ENCODE results near the gene PRND. TPM values are rescaled to one million over a fixed set of nuclear protein-coding genes. Genes with fewer than 3 reads are reported as not detected.

PRND gene
- total RNA-seq, 1 donor from 2014 or later: not detected

DNA sequence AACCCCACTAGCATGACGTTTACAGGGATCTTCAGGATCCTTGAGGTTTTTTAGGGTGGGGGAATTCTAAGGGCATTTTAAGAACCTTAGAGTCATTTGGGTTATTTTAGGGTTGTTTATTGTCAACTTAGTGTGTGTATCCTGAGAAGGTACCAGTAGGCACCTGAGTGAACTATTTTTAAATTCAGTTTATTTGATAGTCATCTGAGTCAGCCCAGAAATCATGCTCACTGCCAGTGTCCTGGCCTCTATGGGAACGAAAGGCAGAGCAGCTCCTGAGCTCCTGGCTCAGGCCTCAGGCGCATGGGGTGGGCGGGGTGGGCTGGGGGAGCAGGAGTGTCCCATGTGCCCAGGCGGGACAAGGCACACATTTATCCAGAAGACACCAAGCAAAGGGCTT, 52.0 kb downstream of the PRND start:
- Mint-ChIP-seq H3K4me1 (no peaks in the 10 kb centered on the region), H3K27me3 (ENCODE audit: low read depth) (no peaks in the 10 kb centered on the region), H3K4me3 (no peak overlapping the region), H3K36me3 (no peaks in the 10 kb centered on the region), H3K9me3 (peaks cover 36% of the 10 kb centered on the region), H3K27ac (no peak overlapping the region)
- TF ChIP-seq, protein P1, sequence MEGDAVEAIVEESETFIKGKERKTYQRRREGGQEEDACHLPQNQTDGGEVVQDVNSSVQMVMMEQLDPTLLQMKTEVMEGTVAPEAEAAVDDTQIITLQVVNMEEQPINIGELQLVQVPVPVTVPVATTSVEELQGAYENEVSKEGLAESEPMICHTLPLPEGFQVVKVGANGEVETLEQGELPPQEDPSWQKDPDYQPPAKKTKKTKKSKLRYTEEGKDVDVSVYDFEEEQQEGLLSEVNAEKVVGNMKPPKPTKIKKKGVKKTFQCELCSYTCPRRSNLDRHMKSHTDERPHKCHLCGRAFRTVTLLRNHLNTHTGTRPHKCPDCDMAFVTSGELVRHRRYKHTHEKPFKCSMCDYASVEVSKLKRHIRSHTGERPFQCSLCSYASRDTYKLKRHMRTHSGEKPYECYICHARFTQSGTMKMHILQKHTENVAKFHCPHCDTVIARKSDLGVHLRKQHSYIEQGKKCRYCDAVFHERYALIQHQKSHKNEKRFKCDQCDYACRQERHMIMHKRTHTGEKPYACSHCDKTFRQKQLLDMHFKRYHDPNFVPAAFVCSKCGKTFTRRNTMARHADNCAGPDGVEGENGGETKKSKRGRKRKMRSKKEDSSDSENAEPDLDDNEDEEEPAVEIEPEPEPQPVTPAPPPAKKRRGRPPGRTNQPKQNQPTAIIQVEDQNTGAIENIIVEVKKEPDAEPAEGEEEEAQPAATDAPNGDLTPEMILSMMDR (IDR thresholded peaks at IDR 0.05; ENCODE audit: unreplicated experiment): no peak
- no peak for DNase-seq (ENCODE audit: low spot score in 2 of 2, unreplicated experiment in 2 of 2)

DNA sequence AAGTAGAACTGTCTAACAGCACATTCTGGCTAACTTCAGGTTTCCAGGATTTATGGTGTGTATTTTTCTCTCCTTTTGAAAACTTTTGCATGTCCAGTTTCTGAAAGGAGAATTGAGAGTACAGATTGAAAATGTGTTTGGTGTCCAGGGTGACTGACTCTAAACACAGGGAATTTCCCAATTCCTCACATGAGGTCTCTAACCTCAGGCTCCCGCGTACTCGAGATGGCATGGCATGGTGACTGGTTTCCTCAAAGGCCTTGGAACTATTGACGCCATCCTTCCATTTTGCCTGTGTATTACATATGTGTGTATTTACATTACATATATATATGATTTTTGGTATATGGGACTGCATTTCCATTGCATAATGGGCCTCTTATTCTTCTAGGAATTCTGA, 52.5 kb downstream of the PRND start:
- Mint-ChIP-seq H3K4me3 (no peak overlapping the region), H3K36me3 (no peaks in the 10 kb centered on the region), H3K9me3 (peaks cover 34% of the 10 kb centered on the region), H3K27me3 (ENCODE audit: low read depth) (no peaks in the 10 kb centered on the region), H3K27ac (no peak overlapping the region), H3K4me1 (no peaks in the 10 kb centered on the region)
- no peak for DNase-seq (ENCODE audit: low spot score in 2 of 2, unreplicated experiment in 2 of 2)
- TF ChIP-seq, protein P1 (IDR thresholded peaks at IDR 0.05; ENCODE audit: unreplicated experiment): no peak

DNA sequence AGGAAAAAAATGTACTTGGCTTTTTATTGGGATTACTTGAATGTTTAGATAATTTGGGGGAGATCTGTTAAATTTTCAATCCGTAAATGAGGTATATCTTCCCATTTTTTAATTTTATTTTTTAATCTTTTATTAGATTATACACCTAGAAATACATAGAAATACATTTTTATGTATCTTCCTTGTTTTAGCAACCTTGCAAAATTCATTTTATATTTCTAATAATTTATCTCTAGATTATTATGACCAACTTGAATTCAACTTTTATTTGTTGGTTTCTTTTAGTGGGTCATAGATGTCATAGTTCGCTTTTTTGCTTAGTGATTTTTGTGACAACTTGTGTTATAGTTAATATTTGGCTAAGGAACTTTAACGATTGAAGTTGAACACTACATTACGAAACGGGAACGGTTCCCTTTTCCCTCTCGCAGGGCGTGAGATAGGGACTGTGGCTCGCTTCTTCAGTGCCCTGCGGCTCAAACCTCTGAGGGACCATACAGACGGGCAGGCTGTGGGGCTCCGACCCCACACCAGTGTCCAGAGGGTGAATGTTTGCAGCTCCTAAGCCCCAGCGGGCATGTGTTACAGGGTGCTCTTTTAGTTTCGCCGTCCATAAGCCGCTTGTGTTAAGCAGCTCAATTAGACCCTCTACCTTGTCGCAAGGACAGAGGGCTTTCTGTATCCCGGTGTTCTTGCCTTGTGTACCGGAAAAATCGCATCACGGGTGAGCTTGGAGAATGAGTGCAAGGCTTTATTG, 53.8 kb downstream of the PRND start:
- Mint-ChIP-seq H3K4me1 (no peaks in the 10 kb centered on the region), H3K4me3 (no peak overlapping the region), H3K9me3 (peaks cover 22% of the 10 kb centered on the region), H3K27me3 (ENCODE audit: low read depth) (no peaks in the 10 kb centered on the region), H3K36me3 (no peaks in the 10 kb centered on the region), H3K27ac (no peak overlapping the region)
- TF ChIP-seq, protein P1 (IDR thresholded peaks at IDR 0.05; ENCODE audit: unreplicated experiment): no peak
- DNase-seq (ENCODE audit: low spot score in 2 of 2, unreplicated experiment in 2 of 2): no peak

DNA sequence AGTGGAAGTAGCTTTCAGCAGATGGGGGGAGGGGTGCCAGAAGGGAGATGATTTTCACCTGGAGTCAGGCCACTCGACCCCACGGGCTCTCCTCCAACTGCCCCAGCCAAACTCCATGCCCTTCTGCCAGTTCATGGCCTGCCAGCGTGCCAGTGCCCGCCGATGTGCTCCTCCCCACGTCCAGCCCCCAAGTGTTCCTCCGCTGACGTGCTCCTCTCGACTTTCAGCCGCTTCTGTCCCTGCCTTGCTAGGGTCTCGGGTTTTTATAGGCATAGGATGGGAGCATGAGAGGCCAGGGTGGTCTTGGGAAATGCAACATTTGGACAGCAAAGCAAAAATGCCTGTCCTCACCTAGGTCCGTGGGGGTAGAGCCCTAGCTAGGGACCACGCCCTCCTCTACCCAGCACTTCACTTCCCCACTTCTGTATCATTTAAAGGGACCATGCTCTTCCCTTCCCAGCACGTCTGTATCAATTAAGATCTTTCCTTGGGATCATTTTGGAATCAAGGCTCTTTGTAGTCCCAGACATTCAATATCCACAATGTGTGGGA, 54.4 kb downstream of the PRND start:
- no peak overlapping the region for H3K4me3 Mint-ChIP-seq
- no peak overlapping the region for H3K27ac Mint-ChIP-seq
- no peaks in the 10 kb centered on the region for H3K27me3 Mint-ChIP-seq (ENCODE audit: low read depth)
- H3K36me3 Mint-ChIP-seq: peaks cover 2% of the 10 kb centered on the region
- H3K4me1 Mint-ChIP-seq: no peaks in the 10 kb centered on the region
- no peak for DNase-seq (ENCODE audit: low spot score in 2 of 2, unreplicated experiment in 2 of 2)
- H3K9me3 Mint-ChIP-seq: peaks cover 15% of the 10 kb centered on the region
- TF ChIP-seq, protein P1 (IDR thresholded peaks at IDR 0.05; ENCODE audit: unreplicated experiment): no peak

Other genes starting within 250 kb of the PRND start
- gene PRNP, start 35.5 kb upstream of the PRND start, total RNA-seq: 48.5 to 50.7 TPM (median 50.1 TPM) in 3 replicates
- gene RASSF2, start 101.7 kb downstream of the PRND start, total RNA-seq: 6.7 to 7.5 TPM (median 6.8 TPM) in 3 replicates

Measured in mesothelial cell of epicardium (in vitro differentiated cells).